ENCODE data around the gene FAM43B.

FAM43B gene

GRCh38 chr1:20593756-20594155 lies 41.4 kb downstream of the FAM43B start:
- DNase-seq, result no peak

- DNase-seq, result no peak
Observed at GRCh38 chr1:20594746-20595145, 42.4 kb downstream of the FAM43B start.

GRCh38 chr1:20596106-20596505 lies 43.7 kb downstream of the FAM43B start:
- DNase-seq, result no peak

- DNase-seq, result no peak
Observed at GRCh38 chr1:20597650-20598049, 45.3 kb downstream of the FAM43B start.

GRCh38 chr1:20600156-20600555 lies 47.8 kb downstream of the FAM43B start:
- no peak for DNase-seq

- no peak for DNase-seq
Observed at GRCh38 chr1:20601129-20601825, 48.9 kb downstream of the FAM43B start.

- no peak for DNase-seq
Observed at GRCh38 chr1:20602851-20603450, 50.6 kb downstream of the FAM43B start.

- DNase-seq, result no peak
Observed at GRCh38 chr1:20603504-20604464, 51.4 kb downstream of the FAM43B start.
